Aorta (tissue), 5 donors: Measurements from ENCODE around the gene AFTPH. TPM values are rescaled to one million over a fixed set of nuclear protein-coding genes. Genes with fewer than 3 reads are reported as not detected.
A peak's percentile ranks its signal among the peaks of the same experiment; 100 is the strongest.

Source experiments
- ATAC-seq: fragments of 200-7000 bp; cut with Tn5 transposase; one replicate; pipeline ENCODE4 v1.9.1; 2022; ENCODE audit warnings: moderate library complexity; ENCODE audit not compliant: low FRiP score
- DNase-seq, 2 donors: peaks; one replicate each; pipeline ENCODE4 v3.0.0-alpha.2; 2020
- H3K27ac ChIP-seq, 2 donors: one replicate each; pipeline ENCODE4 v1.5.1; 2013; ENCODE audit warnings: low read length in 2 of 2, mild to moderate bottlenecking in 2 of 2, moderate library complexity in 2 of 2, control low read depth in 1 of 2, inconsistent platforms in 1 of 2, low read depth in 1 of 2
- H3K27me3 ChIP-seq, 2 donors: one replicate each; pipeline ENCODE4 v1.6.1; 2013; ENCODE audit warnings: control low read depth in 1 of 2, low read length in 1 of 2, mild to moderate bottlenecking in 1 of 2, moderate library complexity in 1 of 2; ENCODE audit not compliant: insufficient read depth in 2 of 2, control insufficient read depth in 1 of 2
- H3K36me3 ChIP-seq, 2 donors: one replicate each; pipeline ENCODE4 v1.6.1; 2013; ENCODE audit warnings: control low read depth in 1 of 2, low read length in 1 of 2, mild to moderate bottlenecking in 1 of 2; ENCODE audit not compliant: insufficient read depth in 2 of 2, control insufficient read depth in 1 of 2
- H3K4me1 ChIP-seq, 2 donors: one replicate each; pipeline ENCODE4 v1.6.1; 2013; ENCODE audit warnings: low read length in 2 of 2, control low read depth in 1 of 2, mild to moderate bottlenecking in 1 of 2, moderate library complexity in 1 of 2; ENCODE audit not compliant: insufficient read depth in 2 of 2, control insufficient read depth in 1 of 2
- H3K4me3 ChIP-seq, 2 donors: one replicate each; pipeline ENCODE4 v1.5.1; 2013; ENCODE audit warnings: low read length in 2 of 2, control low read depth in 1 of 2, mild to moderate bottlenecking in 1 of 2
- H3K9me3 ChIP-seq: one replicate; pipeline ENCODE4 v1.6.1; 2013; ENCODE audit warnings: mild to moderate bottlenecking, low read length; ENCODE audit not compliant: control insufficient read depth
- WGBS, 2 donors: extraction: QIAGEN DNeasy Blood & Tissue Kit; methylation state at CpG; one replicate each; pipeline ENCODE4 v1.1.7; 2013; 5-methylcytosine and 5-hydroxymethylcytosine counted together
- intact Hi-C, 2 donors: fragments of 100-400 bp; cut with DNase I; formaldehyde crosslinking; loops; one replicate each; pipeline versions ENCODE4 v1.14.2 to v1.15.0; 2022
- long read RNA-seq, 2 donors: library from polyadenylated mRNA; unstranded; transcript quantifications; one replicate each; pipeline ENCODE4 v2.0.0, GENCODE V29; 2020 to 2021
- polyA plus RNA-seq, 2 donors: library from polyadenylated mRNA; stranded (reverse); fragments of 200-250 nt; gene quantifications; one replicate each; pipeline ENCODE4 v1.2.3, GENCODE V29; 2013
- total RNA-seq, 2 donors: library from RNA; stranded (reverse); fragmentation: NEBNext Ultra II Directional; extraction: Animal tissue kit (Norgen Biotek cat#: 25700); gene quantifications; one replicate each; pipeline ENCODE4 v1.2.1, GENCODE V29; 2021
- donor health status: healthy with polysubstance abuse.
- donor health status: Bipolar disorder and iron deficiency.
- donor health status: DM: no; HTN: no; CAD: no.
- donor health status: DM: no; HTN: no; CAD: no.
- donor health status: DM: yes; HTN: yes; CAD: no.

The AFTPH gene
- total RNA-seq (10 to 100 TPM; 28.3 to 30.6 TPM), polyA plus RNA-seq (10 to 100 TPM; 19.5 to 23.3 TPM)
- long read RNA-seq, donor 1, full-length matches to known transcripts: 6 of 30 reads
- long read RNA-seq, donor 1, partial matches to known transcripts: 10 of 30 reads
- long read RNA-seq, donor 1, other reads (novel, unspliced or antisense): 14 of 30 reads
- long read RNA-seq, donor 2, full-length matches to known transcripts: 2 of 20 reads
- long read RNA-seq, donor 2, partial matches to known transcripts: 6 of 20 reads
- long read RNA-seq, donor 2, other reads (novel, unspliced or antisense): 12 of 20 reads

GRCh38 chr2:64523666-64524603 lies at the start of gene AFTPH:
Gene AFTPH (plus strand): TSS chr2:64524328. CDS start chr2:64551475, 27,147 bp downstream.
- DNase-seq: peak; percentile 99 to 100
- H3K9me3 ChIP-seq: no peaks in the 10 kb centered on the region
- peak within 1 kb of the TSS; percentile 20 to 79 for H3K27ac ChIP-seq
- H3K36me3 ChIP-seq: no peaks in the 10 kb centered on the region
- peak; percentile 99 for ATAC-seq
- intact Hi-C loops: loop anchor here (2.0 to 10.0 kb wide), 4 partner anchors 31 to 353 kb away; partner anchors contain the start of gene SERTAD2 (in 1 of the 2)
- 0 to 1% methylated on average over 54 to 67 of the region's 67 CpGs for WGBS, 2 donors
- peak within 1 kb of the TSS; percentile 83 to 86 for H3K4me3 ChIP-seq
- H3K4me1 ChIP-seq: no peaks in the 10 kb centered on the region
- H3K27me3 ChIP-seq: no peaks in the 10 kb centered on the region

- Histone ChIP-seq H3K4me3 (no peak overlapping the region), H3K36me3 (no peaks in the 10 kb centered on the region)
- 8 to 9% methylated on average over 1 of the region's 1 CpG for WGBS, 2 donors
These were observed 49.5 kb upstream of the AFTPH start for GRCh38 chr2:64474636-64475035.

GRCh38 chr2:64477037-64477436 lies 47.1 kb upstream of the AFTPH start:
- H3K9me3 ChIP-seq: no peaks in the 10 kb centered on the region
- no peak overlapping the region for H3K4me3 ChIP-seq
- no peak for ATAC-seq
- no peaks in the 10 kb centered on the region for H3K4me1 ChIP-seq
- no peak for DNase-seq
- no peaks in the 10 kb centered on the region for H3K36me3 ChIP-seq
- no peak overlapping the region for H3K27ac ChIP-seq
- H3K27me3 ChIP-seq: no peaks in the 10 kb centered on the region
- 93 to 98% methylated on average over 1 of the region's 1 CpG for WGBS, 2 donors
- intact Hi-C loops: loop anchor here in 1 of 2 donors (5.0 kb wide), 1 partner anchor 125 kb away; no protein-coding TSS in a partner anchor

More at GRCh38 chr2:64474636-64475035, 49.5 kb upstream of the AFTPH start:
- Histone ChIP-seq H3K27ac (no peak overlapping the region), H3K9me3 (no peaks in the 10 kb centered on the region), H3K27me3 (no peaks in the 10 kb centered on the region), H3K4me1 (no peaks in the 10 kb centered on the region)
- ATAC-seq (no peak), DNase-seq (no peak)
- intact Hi-C loops: loop anchor here in 1 of 2 donors (5.0 kb wide), 1 partner anchor 122 kb away; no protein-coding TSS in a partner anchor

GRCh38 chr2:64477979-64478378 lies 46.1 kb upstream of the AFTPH start:
- no peak overlapping the region for H3K27ac ChIP-seq
- H3K9me3 ChIP-seq: no peaks in the 10 kb centered on the region
- whole genome bisulfite sequencing, 2 donors: 89 to 92% methylated on average over 4 of the region's 4 CpGs
- H3K4me3 ChIP-seq: no peak overlapping the region
- ATAC-seq: no peak
- no peaks in the 10 kb centered on the region for H3K27me3 ChIP-seq
- no peak for DNase-seq
- intact Hi-C loops: loop anchor here in 1 of 2 donors (5.0 kb wide), 1 partner anchor 126 kb away; no protein-coding TSS in a partner anchor
- no peaks in the 10 kb centered on the region for H3K36me3 ChIP-seq
- no peaks in the 10 kb centered on the region for H3K4me1 ChIP-seq

GRCh38 chr2:64478502-64479230 lies 45.5 kb upstream of the AFTPH start:
- no peak overlapping the region for H3K4me3 ChIP-seq
- no peaks in the 10 kb centered on the region for H3K27me3 ChIP-seq
- intact Hi-C loops: loop anchor here in 1 of 2 donors (5.0 kb wide), 1 partner anchor 126 kb away; no protein-coding TSS in a partner anchor
- ATAC-seq (no peak), DNase-seq (no peak)
- H3K36me3 ChIP-seq: no peaks in the 10 kb centered on the region
- H3K4me1 ChIP-seq: no peaks in the 10 kb centered on the region
- no peak overlapping the region for H3K27ac ChIP-seq
- 95 to 99% methylated on average over 3 of the region's 3 CpGs for WGBS, 2 donors
- no peaks in the 10 kb centered on the region for H3K9me3 ChIP-seq

- no peak for ATAC-seq
- no peak overlapping the region for H3K4me3 ChIP-seq
- no peaks in the 10 kb centered on the region for H3K27me3 ChIP-seq
- no peak overlapping the region for H3K27ac ChIP-seq
- no peaks in the 10 kb centered on the region for H3K4me1 ChIP-seq
- no peak for DNase-seq
- H3K36me3 ChIP-seq: no peaks in the 10 kb centered on the region
- intact Hi-C loops: loop anchor here in 1 of 2 donors (5.0 to 10.0 kb wide), 2 partner anchors 127 to 435 kb away; no protein-coding TSS in a partner anchor
- no peaks in the 10 kb centered on the region for H3K9me3 ChIP-seq
- WGBS, 2 donors: 91 to 93% methylated on average over 10 of the region's 10 CpGs
These were observed 44.6 kb upstream of the AFTPH start for GRCh38 chr2:64479259-64480117.

- no peak for DNase-seq
- no peak for ATAC-seq
- Histone ChIP-seq H3K4me1 (no peaks in the 10 kb centered on the region), H3K9me3 (no peaks in the 10 kb centered on the region), H3K4me3 (no peak overlapping the region), H3K27me3 (no peaks in the 10 kb centered on the region), H3K27ac (no peak overlapping the region), H3K36me3 (no peaks in the 10 kb centered on the region)
- intact Hi-C loops: loop anchor here in 1 of 2 donors (10.0 kb wide), 1 partner anchor 437 kb away; no protein-coding TSS in a partner anchor
- 90 to 93% methylated on average over 5 of the region's 5 CpGs for WGBS, 2 donors
These were observed 42.5 kb upstream of the AFTPH start for GRCh38 chr2:64481665-64482064.
